Measurements from ENCODE around the gene AGO3.

AGO3 gene

DNA sequence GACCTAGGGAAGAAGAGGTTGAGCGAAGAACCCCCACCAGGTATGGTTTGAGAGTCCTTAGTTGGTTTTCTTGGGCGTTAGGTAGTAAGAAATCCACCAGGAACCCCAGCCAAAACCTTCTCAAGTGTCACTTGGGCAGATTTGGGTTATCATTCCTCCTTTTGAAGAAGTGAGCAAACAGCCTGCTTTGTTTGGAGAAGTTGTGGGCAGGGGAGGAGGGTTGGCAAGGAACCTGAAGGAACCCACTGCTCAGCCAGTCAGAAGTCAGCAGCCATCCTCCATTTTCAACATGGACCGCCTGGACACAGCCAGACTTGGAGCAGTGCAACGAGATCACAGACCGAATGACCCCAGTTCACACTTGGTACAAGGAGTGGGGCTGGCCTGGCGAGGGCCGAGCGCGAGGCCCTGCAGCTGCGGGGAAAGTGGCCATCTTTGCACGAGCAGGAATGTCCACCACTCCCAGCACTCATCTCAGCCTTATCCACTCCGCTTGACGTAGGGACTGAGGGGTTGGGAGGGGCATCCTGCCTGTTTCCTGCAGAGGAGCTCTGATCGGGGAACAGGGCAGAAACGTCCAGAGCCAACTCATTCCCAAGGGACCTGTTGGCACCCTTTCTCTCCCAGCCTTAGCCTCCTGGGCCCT, 165.0 kb downstream of the AGO3 start:
- DNase-seq (ENCODE audit: low read depth, low spot score): no peak

DNA sequence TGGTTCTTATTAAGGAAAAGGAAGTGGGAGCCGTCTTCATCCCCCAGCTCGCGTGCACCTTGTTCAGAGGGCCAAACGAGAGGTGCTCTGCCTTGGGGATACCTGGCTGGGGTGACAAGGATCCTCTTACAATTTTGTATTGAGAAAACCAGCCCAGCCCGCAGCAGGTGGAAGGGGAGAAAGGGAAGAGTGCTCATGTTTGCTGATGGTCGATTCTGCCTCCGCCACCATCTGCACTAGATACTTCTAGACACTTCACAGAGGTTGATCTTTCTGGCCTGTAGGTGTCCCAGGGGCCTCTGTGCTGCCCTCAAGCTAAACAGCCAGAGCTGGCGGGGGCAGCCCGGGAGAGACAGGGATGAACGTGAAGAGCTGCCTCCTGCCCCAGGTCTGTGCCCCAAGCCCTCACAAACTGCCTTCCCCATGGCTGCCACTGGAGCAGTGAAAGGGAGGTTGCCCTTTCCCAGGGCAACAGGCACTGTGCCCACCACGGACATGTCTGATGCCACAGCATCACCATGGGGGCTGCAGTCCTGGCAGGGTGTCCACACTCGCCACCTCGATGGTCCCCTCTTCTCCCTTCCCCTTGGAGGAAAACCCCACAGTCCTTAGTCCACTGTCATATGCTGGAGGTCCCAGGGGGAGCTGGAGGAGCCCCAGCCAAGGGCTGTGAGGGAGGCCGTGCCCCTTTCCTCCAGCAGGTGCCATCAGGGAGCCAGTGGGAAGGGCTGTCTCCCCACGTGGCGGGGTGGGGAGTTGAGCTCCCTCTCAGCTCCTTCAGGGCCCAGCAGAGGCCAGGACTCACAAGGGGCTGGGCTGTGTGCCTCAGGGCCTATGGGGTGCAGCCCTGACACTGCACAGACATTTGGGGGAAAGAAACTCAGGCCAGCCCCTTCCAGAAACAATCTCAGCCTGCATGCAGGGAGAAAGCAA, 165.9 kb downstream of the AGO3 start:
- DNase-seq (ENCODE audit: low read depth, low spot score): no peak

DNA sequence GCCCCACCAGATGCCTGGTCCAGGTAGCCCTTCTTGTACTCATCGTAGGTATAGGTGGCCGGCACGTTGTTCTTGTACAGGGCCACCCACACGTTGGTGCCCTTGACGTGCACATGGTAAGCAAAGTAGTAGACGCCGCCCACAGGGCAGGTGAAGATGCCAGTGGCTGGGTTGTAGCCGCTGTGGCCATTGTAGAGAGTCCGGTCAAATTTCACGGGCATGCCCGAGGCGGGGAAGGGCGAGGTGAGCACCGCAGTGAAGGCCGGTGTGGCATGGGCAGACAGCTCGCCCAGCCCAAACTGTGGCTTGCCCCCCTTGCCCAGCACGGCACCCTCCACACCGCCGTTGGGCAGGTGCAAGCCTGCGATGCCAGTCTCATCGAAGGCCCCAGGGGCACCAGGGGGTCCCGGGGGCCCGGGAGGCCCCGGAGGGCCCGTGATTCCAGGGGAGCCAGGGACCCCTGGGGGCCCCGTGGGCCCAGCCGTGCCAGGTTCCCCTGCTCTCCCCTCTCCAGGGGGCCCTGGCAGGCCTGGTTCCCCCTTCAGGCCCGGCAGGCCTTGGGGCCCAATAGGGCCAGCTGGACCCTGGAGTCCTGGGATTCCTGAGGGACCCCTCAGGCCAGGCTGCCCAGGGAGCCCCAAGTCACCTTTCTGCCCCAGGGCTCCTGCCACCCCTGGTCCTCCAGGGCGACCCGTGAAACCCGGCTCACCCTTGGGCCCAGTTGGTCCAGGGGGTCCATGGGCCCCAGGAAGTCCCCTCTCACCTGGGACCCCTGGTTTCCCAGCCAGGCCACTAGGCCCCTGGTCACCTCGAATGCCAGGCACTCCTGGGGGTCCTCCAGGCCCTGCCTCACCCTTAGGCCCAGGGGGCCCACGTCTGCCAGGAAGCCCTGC, 167.0 kb downstream of the AGO3 start:
- no peak for DNase-seq (ENCODE audit: low read depth, low spot score)

DNA sequence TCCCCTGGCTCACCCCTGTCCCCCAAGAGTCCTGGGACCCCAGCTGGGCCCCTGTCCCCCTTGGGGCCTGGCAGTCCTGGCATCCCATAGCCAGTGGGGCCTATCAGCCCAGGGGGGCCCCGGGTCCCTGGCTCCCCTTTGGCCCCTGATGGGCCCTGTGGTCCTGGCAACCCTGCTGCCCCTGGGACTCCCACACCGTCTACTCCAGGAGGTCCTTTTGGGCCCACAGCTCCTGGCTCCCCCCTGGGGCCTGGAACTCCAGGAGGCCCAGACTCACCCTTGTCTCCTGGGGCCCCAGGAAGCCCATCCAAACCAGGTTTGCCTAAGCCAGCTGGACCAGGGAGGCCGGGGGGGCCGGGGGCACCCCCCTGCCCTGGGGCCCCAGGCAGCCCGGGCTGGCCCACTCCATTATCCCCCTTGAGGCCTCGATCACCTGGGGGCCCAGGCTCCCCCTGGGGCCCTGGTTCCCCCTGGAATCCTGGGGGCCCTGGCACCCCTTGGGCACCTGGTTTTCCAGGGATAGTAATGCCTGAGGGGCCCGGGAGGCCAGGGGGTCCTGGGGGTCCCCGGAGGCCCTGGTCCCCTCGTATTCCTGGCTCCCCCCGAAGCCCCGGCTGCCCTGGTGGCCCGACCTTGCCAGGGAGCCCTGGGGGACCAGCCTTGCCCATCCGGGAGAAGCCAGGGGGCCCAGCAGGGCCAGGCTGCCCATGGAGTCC, 167.9 kb downstream of the AGO3 start:
- DNase-seq (ENCODE audit: low read depth, low spot score): no peak

DNA sequence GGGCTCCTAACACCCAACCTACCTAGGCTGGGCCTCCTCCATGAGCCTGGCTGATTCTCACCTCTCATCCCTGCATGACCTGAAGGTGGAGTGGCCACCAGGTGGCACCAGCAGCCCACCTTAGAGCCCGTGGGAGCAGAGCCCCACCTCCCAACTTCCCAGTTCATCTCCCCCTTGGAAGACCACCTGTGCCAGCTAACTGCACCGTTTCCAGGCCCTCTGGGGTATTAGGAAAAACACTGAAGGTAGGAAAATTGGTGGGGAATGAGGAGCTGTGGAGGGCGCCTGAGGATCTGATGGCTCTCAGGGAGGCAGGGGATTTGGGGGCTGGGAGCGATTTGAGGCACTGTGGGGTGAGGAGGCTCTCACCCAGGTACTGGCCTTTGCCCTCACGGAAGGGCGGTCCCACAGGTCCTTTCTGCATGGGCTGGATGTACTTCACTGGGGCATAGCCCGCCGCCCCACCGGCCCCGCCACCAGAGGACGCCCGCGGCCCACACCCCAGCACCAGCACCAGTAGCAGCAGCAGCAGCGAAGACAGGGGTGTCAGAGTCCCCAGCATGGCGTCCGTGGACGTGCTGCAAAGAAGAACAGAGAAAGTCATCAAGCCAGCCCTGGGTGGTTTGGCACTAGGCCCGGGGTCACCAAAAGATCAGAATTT, 168.9 kb downstream of the AGO3 start:
- peak; percentile 39 for DNase-seq (ENCODE audit: low read depth, low spot score)

- no peak for DNase-seq (ENCODE audit: low read depth, low spot score)
Measured at GRCh38 chr1:36100376-36100775, 169.5 kb downstream of the AGO3 start.

DNA sequence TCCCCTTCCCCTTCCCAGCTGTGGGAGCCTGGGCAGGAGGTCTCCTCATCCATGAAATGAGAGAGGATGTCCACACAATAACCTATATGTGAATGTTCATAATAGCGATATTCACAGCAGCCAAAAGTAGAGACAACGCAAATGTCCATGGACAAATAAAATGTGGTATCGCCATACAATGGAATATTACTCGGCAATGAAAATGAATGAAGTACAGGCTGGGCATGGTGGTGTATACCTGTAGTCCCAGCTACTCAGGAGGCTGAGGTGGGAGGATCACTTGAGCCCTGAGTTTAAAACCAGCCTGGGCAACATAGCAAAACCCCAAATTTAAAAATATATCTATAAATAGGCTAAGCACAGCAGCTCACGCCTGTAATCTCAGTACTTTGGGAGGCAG, 170.6 kb downstream of the AGO3 start:
- no peak for DNase-seq (ENCODE audit: low read depth, low spot score)

DNA sequence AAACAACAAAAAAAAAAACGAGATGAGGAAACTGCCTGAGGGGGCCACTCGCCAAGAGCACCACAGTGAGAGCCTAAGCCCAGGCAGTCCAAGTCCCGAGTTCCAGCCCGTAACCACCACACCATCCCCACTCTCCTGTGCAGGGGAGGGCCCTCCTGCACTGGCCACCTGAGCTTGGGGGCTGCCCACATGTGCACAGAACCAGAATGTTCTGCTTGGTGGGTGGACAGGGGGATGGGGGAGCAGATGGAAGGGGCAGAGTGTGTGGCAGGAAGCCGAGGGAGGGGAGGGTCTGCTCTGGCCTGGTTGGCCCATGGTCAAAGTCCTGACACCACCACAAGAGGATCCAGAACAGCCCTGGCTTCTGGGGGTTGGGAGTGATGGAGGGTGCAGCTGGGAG, 175.4 kb downstream of the AGO3 start:
- no peak for DNase-seq (ENCODE audit: low read depth, low spot score)

DNA sequence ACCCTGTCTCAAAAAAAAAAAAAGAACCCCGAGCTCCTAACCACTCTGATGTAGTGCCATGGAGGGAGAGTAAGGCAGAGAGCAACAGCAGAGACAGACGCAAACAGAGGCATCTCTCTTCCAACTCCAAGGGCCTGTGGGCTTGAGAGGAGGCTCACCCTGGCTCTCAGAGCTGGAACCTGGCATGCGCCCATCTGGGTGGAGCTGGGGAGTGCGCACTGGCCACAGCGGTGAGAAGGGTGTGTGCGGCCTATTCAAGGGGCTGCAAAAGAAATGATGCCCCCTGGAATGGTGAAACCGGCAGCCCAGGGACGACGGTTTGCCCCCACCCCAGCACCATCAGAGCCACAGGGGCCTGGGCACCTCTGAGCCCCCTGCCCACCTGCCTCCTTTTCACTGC, 176.5 kb downstream of the AGO3 start:
- DNase-seq (ENCODE audit: low read depth, low spot score): no peak

DNA sequence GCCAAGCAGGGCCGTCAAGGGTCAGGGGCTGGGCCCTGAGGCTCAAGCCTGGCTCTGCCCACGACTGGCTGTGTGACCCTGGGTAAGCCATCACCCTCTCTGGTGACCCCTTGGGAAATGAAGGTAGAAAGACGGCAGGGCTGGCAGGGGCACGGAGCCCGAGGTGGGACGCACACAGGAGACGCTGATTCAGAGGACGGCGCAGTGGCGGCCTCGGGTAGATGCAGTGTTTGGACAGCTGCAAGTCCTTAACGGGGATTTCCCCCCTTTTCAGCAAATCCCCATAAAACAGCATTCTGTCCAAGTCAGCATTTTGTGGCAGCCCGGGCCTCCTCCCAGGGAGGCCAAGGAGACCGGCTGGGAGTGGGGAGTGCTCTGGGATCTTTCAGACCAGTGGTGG, 177.4 kb downstream of the AGO3 start:
- DNase-seq (ENCODE audit: low read depth, low spot score): no peak

- DNase-seq (ENCODE audit: low read depth, low spot score): no peak
Measured at GRCh38 chr1:36109041-36109679, 178.3 kb downstream of the AGO3 start.

DNA sequence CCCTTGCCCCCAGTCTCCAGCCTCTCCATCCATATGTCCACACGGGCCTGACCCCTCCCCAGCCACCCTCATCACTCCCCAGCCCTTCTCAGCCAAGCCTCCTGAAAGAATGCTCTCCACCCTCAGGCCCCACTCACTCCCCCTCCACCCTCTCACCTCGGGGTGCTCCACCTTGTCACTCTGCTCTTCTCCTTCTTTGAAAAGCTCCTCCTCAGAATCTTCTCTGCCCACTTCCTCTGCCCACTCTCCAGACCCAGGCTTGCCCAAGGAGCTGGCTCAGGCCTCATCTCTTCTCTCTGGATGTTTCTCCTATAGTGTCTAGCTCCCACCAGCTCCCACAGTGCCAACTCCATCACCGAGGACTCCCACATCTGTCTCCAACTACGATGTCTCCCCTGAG, 180.2 kb downstream of the AGO3 start:
- no peak for DNase-seq (ENCODE audit: low read depth, low spot score)

DNA sequence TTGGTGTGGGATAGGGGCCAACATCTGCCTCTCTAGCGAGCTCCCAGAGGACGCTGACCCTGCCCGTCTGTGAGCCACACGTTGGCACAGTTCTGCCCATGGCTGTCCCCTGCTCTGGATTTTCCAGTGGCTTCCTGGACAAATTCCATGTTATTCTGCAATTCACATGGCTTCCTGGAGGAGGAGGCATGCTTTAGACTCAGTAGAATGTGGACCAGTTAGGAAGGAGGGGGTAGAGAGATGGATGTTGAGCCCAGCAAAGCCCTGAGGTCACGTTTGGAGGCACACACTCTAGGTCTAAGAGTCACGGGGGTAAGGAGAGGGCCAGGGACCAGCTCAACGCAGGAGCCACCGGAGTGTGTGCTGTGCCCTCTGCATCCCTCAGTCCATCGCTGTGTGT, 181.9 kb downstream of the AGO3 start:
- no peak for DNase-seq (ENCODE audit: low read depth, low spot score)

DNA sequence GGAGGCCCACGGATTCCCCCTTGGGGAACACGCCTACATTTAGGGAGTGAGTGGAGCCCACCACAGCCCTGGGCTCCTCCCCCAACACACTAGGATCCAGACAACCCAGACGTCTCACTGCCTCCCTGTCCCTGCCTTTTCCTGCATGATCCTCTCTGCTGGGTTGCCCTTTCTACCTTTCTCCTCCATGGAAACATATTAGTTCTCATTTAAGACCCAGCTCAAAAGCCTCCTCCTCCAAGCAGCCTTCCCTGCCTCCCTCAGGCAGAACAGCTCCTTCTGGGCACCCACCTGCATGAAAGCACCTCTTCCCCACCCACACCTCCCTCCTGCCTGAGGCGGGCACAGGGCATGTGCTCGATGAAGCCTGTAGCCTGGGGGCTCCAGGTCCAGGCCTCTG, 183.5 kb downstream of the AGO3 start:
- DNase-seq (ENCODE audit: low read depth, low spot score): no peak

DNA sequence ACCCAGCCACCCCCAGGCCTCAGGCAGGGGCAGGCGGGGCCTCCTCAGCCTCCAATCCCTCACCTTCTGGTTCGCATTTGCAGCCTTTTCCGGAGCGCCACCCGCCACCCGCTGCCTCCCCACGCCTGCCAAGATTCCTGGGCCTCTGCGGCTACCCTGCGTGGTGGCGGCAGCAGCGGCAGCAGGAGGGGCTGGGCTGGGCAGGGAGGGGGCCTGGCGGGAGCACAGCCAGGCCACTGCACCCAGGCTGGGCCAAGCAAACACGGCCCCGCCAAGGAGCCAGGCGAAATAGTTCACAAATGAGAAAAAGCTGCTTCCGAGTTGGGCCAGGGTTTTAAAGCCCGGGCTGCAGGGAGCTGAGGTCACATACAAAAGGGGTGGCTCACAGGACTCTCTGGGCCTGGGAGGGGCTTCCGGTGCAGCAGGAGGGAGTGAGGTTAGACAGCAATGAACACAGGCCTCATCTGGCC, 184.3 kb downstream of the AGO3 start:
- DNase-seq (ENCODE audit: low read depth, low spot score): no peak

- DNase-seq (ENCODE audit: low read depth, low spot score): no peak
Measured at GRCh38 chr1:36115931-36116330, 185.0 kb downstream of the AGO3 start.

- no peak for DNase-seq (ENCODE audit: low read depth, low spot score)
Measured at GRCh38 chr1:36116901-36117300, 186.0 kb downstream of the AGO3 start.

- DNase-seq (ENCODE audit: low read depth, low spot score): no peak
Measured at GRCh38 chr1:36118447-36119204, 187.7 kb downstream of the AGO3 start.

GRCh38 chr1:36119456-36119855, 188.6 kb downstream of the AGO3 start:
- DNase-seq (ENCODE audit: low read depth, low spot score): no peak

Measured in activated CD4-positive, CD25-positive, alpha-beta regulatory T cell treated with anti-CD3 and anti-CD28 coated beads, Interleukin-2, amount 50 U/mL, for 16 hours (primary cell).